Hepatic stellate cell (primary cell): ENCODE data around the gene TSPAN14.

Experiments
- DNase-seq: peaks from one replicate; pipeline ENCODE4 v3.0.0; 2011; ENCODE audit warnings: low spot score

Gene TSPAN14

GRCh38 chr10:80506189-80506575 is 52.1 kb downstream of the TSPAN14 start:
- peak; percentile 56 for DNase-seq

DNA sequence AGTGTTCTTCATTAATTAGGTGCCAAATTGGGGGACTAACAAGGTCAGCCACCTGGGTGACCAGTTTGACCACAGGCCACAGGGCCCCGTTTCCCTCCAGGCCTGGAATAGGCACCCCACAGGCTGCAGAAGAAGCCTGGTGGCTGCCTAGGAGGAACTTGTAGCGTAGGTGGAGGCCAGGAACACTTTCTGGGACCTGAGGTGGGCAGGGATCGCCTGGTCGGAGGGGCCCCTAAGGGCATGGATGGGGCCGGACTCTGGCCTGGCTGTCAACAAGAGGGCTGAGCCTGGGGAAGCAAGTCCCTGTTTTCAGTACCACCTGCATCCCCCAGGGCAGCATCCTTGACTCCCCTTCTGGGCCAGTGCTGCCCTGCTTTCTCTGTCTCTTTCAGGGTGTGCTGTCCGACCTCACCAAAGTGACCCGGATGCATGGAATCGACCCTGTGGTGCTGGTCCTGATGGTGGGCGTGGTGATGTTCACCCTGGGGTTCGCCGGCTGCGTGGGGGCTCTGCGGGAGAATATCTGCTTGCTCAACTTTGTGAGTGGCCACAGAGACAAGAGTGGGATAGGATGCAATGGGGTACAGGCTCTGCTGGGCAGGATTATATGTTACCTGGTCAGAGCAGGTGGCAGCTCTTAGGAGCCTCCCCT is 52.9 kb downstream of the TSPAN14 start:
- no peak for DNase-seq

- DNase-seq = no peak
These were observed 54.9 kb downstream of the TSPAN14 start for GRCh38 chr10:80509108-80509402.

DNA sequence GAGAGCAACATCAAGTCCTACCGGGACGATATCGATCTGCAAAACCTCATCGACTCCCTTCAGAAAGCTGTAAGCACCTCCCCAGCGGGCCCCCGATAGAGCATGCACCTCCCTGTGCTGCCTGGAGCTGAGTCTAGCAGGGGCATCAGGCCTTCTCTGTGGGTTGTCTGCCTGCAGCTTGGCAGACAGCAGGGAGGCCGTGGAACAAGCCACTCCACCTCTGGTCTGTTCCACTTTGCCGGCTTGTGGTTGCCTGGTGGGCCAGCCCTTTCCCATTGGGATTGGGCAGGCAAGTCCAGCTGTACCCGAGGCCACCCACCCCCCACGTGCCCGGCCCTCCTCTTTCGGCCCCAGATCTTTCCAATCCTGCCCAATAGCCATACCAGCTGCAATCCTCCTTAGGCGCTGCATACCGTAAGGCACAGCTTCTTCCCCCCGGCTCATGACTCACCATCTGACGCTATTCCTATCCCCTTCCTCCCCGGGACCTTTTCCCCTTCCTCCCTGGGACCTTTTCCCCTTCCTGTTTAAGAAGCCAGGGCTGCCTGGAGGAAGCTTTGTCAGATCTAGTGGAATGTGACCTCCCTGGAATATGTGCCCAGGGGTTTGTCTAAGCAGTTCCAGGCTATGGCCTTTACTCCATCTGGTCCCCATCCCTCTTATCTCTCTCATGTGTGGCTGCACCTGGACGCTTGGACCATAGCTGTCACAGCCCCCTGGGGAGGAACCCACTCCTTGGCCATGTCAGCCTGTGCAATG is 55.5 kb downstream of the TSPAN14 start:
- peak; percentile 92 for DNase-seq

GRCh38 chr10:80512031-80512526 is 58.0 kb downstream of the TSPAN14 start:
- no peak for DNase-seq

- no peak for DNase-seq
These were observed 59.0 kb downstream of the TSPAN14 start for GRCh38 chr10:80513106-80513505.

DNA sequence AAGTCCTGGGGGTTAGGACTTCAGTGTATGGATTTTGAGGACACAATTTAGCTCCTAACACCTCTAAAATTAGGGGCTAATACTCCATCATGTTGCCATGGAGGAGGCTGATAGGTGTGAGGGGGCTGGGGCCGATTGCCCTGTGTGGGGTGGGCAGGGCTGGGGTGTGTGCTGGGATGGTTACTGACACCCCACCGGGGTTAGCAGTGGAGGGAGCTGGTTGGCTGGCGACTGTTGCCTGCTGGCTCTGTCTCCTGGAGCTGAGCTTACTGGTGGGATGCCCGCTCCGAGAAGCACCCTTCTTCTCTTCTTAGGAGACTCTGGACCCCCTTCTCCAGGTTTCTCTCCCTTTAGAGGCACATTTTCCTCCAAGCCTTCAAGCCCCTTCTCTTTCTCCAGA is 61.4 kb downstream of the TSPAN14 start:
- no peak for DNase-seq

DNA sequence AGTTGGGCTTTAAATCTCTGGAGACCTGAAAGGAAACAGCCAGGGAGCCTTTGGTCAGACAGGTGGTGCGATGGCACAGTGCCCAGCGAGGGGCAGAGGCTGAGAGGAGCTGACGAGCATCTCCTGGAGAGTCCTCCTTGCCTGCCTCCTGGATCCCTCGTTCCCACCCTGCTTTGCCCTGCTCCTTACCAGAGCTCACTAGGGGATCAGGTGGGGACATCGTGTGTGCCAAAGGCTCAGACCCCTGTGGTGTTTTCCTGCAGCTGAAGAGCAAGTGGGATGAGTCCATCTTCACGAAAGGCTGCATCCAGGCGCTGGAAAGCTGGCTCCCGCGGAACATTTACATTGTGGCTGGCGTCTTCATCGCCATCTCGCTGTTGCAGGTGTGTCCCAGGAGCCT is 61.8 kb downstream of the TSPAN14 start:
- DNase-seq = no peak

DNA sequence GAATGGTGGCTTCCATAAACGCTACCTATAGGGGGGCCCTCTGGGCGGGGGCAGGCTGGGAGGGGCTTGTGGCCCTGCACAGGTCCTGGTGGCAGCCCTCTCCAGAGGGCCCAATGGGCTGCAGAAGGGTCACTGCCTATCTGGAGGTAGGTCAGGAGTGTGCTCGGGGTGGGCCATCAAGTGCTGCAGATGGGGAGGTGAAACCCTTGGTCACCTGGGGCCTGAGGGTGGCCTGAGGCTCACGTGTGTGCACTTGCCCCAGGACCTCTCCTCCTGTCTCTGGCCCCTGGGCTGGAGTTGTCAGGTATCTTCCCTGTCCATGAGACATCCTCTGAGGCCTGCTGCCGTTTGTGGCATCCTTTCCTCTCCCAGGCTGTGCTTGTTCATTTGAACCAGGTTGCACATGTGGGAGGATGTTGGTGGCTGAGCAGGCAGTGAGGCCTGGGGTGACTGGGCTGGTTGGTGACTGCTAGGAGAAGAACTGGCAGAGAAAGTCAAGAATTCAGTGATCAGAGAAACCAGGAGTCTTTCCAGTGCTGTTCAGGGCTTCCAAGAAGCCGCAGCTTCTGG is 62.5 kb downstream of the TSPAN14 start:
- DNase-seq = no peak

DNA sequence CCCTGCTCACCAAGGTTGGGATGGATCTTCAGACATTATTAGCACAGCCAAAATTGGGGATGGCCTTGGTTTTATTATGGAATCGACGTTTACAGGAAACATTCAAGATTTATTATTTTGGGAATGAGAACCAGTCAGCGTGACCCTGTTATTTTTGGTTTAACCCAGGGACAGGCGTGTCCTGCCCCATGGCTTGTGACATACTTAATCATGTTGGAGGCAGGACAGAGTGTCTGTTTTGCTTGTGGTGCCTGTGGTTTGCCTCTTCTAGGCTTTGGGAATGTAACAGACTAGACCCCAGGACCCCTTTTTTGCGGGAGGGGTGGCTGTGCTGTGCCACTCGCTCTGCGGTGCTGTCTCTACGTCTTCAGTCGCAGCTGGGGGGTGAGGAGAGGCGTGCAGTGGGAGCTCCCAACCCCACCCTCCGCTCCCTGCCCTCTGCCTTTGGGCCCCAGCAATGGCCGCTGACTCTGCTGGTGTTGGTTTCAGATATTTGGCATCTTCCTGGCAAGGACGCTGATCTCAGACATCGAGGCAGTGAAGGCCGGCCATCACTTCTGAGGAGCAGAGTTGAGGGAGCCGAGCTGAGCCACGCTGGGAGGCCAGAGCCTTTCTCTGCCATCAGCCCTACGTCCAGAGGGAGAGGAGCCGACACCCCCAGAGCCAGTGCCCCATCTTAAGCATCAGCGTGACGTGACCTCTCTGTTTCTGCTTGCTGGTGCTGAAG is 63.5 kb downstream of the TSPAN14 start:
- DNase-seq = peak; percentile 54

DNA sequence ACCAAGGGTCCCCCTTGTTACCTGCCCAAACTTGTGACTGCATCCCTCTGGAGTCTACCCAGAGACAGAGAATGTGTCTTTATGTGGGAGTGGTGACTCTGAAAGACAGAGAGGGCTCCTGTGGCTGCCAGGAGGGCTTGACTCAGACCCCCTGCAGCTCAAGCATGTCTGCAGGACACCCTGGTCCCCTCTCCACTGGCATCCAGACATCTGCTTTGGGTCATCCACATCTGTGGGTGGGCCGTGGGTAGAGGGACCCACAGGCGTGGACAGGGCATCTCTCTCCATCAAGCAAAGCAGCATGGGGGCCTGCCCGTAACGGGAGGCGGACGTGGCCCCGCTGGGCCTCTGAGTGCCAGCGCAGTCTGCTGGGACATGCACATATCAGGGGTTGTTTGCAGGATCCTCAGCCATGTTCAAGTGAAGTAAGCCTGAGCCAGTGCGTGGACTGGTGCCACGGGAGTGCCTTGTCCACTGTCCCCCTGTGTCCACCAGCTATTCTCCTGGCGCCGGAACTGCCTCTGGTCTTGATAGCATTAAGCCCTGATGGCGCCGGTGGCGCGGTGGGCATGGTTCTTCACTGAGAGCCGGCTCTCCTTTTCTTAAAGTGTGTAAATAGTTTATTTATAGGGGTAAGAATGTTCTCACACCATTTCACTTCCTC is 64.2 kb downstream of the TSPAN14 start:
- DNase-seq = no peak

DNA sequence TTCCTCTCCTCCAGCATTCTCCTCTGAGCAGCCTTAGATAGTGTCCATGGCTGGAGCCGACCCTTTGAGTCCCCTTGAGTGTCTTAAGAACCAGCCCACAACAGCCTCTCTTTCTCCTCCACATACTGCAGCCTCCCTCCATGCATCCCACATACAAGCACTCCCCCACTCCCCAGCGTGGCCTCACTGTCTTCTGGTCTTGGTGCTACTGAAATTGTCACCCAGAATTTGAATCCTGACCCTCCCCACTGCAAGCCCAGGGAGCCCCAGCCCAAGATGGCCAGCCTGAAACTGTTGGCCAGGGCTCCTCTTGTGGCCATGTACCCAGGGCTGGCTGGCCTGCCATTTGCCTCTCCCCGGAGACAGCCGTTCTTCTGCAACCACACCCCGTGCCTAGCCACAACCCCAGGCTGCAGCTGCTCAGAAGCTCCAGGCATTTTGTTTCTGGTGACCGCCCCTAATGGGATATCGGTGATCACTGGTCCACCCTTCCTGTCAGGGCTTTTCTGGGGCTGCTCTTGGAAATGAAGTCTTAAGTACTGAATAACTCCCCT is 64.8 kb downstream of the TSPAN14 start:
- no peak for DNase-seq

GRCh38 chr10:80519936-80520650 is 66.0 kb downstream of the TSPAN14 start:
- no peak for DNase-seq

DNA sequence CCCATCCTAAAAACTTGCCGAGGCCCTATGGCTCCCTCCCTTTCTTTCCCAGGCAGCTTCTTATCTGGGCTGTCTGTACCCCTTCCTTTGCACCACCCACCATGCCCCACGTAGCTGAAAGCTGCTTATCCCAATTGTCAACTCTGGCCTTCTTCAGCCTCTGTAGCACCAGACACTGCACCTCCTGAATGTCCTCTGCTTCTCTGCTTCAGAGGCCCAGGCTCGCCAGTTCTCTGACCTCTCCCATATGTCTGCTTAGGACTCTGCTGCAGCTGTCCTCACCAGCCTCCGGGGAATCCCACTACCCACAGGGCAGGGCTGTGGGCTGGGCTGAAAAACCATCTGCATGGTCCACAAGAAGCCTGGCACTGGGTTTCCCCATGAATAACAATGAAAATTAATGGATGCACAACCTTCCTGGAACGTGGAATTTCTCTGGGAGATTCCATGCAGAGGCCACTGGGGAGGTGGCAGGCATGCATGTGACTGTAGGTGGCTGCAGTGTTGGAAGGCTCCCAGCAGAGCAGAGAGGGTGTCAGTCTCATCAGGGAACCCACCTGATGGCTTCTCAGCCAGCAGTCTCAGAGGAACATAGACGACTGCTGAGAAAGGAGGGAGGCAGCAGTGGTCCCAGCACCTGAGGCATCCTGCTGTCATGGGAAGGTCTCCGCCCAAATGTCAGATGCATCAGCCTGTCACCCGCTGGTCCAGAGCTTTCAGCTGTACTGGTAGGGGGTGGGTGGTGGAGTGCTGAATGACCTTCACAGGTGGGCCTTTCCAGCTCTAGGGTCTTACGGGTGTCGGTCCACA is 66.8 kb downstream of the TSPAN14 start:
- DNase-seq = no peak

GRCh38 chr10:80522756-80523363 is 68.8 kb downstream of the TSPAN14 start:
- DNase-seq = no peak

- no peak for DNase-seq
These were observed 69.7 kb downstream of the TSPAN14 start for GRCh38 chr10:80523773-80524172.

DNA sequence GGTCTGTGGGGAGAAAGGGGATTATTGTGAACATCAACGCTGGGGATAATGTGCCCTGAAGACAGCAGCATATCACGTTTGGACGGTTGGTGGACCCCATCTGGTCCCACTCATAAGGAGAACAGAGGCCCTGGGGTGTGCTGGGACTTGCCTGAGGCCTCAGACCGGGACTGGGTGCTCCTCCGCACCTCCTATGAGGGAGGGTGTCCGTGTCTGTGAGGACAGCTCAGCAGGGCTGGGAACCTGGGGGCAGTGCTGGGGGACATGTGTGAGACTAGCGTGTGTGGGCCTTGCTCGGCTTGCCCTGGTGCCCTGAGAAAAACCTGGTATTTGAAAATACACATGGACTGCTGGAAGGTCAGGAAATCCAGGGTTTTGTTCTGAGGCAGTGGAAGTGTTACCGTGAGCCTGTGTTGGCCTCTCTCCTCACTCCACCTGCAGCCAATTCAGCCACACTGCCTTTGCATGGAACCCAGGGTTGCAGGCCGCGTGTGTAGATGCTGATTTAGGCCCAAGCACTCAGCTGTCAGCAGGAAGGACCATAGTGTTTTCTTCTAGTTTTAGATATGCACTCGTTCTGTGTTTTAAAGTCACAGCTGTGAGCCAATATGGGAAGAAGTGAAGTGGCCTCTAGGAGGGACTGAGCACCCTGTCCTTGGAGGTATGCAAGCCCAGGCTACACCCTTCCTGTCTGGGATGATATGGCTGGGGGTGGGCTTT is 70.2 kb downstream of the TSPAN14 start:
- DNase-seq = no peak

GRCh38 chr10:80526218-80526617 is 72.1 kb downstream of the TSPAN14 start:
- DNase-seq = no peak

GRCh38 chr10:80526742-80527141 is 72.6 kb downstream of the TSPAN14 start:
- no peak for DNase-seq
